Natural killer cell (primary cell): ENCODE results near the gene MYL10. TPM values are rescaled to one million over a fixed set of nuclear protein-coding genes. Genes with fewer than 3 reads are reported as not detected.

Experiments used
- ATAC-seq, 3 donors: fragments of 150-1000 bp in 2 of 3; fragments of 200-7000 bp in 1 of 3; cut with Tn5 transposase; 1 replicate in 1 of 3; 2 replicates in 2 of 3; pipeline ENCODE4 v1.10.0; 2021; ENCODE audit warnings: mild to moderate bottlenecking in 2 of 3, moderate library complexity in 2 of 3
- DNase-seq, 2 donors: peaks; one replicate each; pipeline versions ENCODE4 v3.0.0 to v3.0.0-alpha.2; 2013 to 2021; ENCODE audit warnings: mixed read lengths in 1 of 2
- H3K27ac ChIP-seq: one replicate; pipeline ENCODE4 v1.5.1; 2013; ENCODE audit warnings: mild to moderate bottlenecking, low read length
- H3K27me3 ChIP-seq: one replicate; pipeline ENCODE4 v1.6.1; 2013; ENCODE audit warnings: low read length; ENCODE audit not compliant: control insufficient read depth, insufficient read depth
- H3K36me3 ChIP-seq: one replicate; pipeline ENCODE4 v1.6.1; 2013; ENCODE audit warnings: low read length; ENCODE audit not compliant: control insufficient read depth, insufficient read depth
- H3K4me1 ChIP-seq: one replicate; pipeline ENCODE4 v1.6.1; 2013; ENCODE audit warnings: low read length; ENCODE audit not compliant: control insufficient read depth, insufficient read depth
- H3K4me3 ChIP-seq: one replicate; pipeline ENCODE4 v1.5.1; 2013; ENCODE audit warnings: low read length
- H3K9me3 ChIP-seq: one replicate; pipeline ENCODE4 v1.6.1; 2013; ENCODE audit warnings: low read length; ENCODE audit not compliant: control insufficient read depth, insufficient read depth
- H3K27ac Mint-ChIP-seq, 2 donors: one replicate each; pipeline ENCODE4 v1.8.0; 2022; ENCODE audit warnings: mild to moderate bottlenecking in 2 of 2, mixed read lengths in 2 of 2, moderate library complexity in 1 of 2
- H3K27me3 Mint-ChIP-seq, 2 donors: one replicate each; pipeline ENCODE4 v1.8.0; 2022; ENCODE audit warnings: low read depth in 2 of 2, mixed read lengths in 2 of 2
- H3K36me3 Mint-ChIP-seq: one replicate; pipeline ENCODE4 v1.8.0; 2022; ENCODE audit warnings: mixed read lengths
- H3K4me1 Mint-ChIP-seq, 2 donors: one replicate each; pipeline ENCODE4 v1.8.0; 2022; ENCODE audit warnings: mixed read lengths in 2 of 2
- H3K4me3 Mint-ChIP-seq: one replicate; pipeline ENCODE4 v1.8.0; 2022; ENCODE audit warnings: mild to moderate bottlenecking, moderate library complexity, mixed read lengths
- H3K9me3 Mint-ChIP-seq, 2 donors: one replicate each; pipeline ENCODE4 v1.8.0; 2022; ENCODE audit warnings: mixed read lengths in 2 of 2
- WGBS: methylation state at CpG from one replicate; pipeline ENCODE4 v1.1.7; 2013; ENCODE audit warnings: missing lambda C conversion rate; ENCODE audit not compliant: insufficient coverage; 5-methylcytosine and 5-hydroxymethylcytosine counted together
- intact Hi-C: fragments of 100-400 bp; cut with micrococcal nuclease; formaldehyde crosslinking; loops from one replicate; pipeline ENCODE4 v1.14.2; 2022
- total RNA-seq, 4 donors: library from RNA; stranded (reverse); fragments of 120-200 nt in 1 of 4; gene quantifications; one replicate each; pipeline versions ENCODE4 v1.2.3 to v1.2.4, GENCODE V29; 2013 to 2022
- TF ChIP-seq, protein P1 (sequence below): fragments of 200-600 bp; IDR thresholded peaks from one replicate; pipeline ENCODE4 v1.8.0; 2022; ENCODE audit warnings: antibody characterized with exemption

MYL10 gene
- total RNA-seq, 3 donors from 2014 or later (not counting 1 experiment from before 2014, with no cell fraction given) = not detected

DNA sequence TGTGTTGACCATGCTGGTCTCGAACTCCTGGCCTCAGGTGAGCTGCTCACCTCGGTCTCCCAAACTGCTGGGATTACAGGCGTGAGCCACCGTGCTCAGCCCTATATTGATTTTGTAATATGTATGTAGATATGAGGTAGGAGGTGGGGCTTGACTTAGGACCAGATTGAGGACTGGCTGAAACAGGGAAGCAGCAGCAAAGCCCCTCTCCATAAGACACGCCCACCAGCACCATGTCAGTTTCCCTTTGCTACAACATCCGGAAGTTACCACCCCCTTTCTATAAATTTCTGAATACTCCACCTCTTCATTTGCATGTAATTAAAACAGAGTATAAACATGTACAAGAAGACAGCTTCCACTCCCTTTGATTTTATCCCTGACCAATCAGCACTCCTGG lies 47.9 kb upstream of the MYL10 start:
- Histone ChIP-seq H3K27ac (no peak overlapping the region), H3K27me3 (no peaks in the 10 kb centered on the region), H3K36me3 (no peaks in the 10 kb centered on the region), H3K4me1 (no peaks in the 10 kb centered on the region), H3K4me3 (no peak overlapping the region), H3K9me3 (no peaks in the 10 kb centered on the region)
- TF ChIP-seq, protein P1, sequence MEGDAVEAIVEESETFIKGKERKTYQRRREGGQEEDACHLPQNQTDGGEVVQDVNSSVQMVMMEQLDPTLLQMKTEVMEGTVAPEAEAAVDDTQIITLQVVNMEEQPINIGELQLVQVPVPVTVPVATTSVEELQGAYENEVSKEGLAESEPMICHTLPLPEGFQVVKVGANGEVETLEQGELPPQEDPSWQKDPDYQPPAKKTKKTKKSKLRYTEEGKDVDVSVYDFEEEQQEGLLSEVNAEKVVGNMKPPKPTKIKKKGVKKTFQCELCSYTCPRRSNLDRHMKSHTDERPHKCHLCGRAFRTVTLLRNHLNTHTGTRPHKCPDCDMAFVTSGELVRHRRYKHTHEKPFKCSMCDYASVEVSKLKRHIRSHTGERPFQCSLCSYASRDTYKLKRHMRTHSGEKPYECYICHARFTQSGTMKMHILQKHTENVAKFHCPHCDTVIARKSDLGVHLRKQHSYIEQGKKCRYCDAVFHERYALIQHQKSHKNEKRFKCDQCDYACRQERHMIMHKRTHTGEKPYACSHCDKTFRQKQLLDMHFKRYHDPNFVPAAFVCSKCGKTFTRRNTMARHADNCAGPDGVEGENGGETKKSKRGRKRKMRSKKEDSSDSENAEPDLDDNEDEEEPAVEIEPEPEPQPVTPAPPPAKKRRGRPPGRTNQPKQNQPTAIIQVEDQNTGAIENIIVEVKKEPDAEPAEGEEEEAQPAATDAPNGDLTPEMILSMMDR = no peak
- WGBS = 84% methylated on average over 6 of the region's 6 CpGs
- Mint-ChIP-seq H3K27ac (no peak overlapping the region), H3K4me3 (no peak overlapping the region), H3K36me3 (no peaks in the 10 kb centered on the region), H3K9me3 (no peaks in the 10 kb centered on the region), H3K27me3 (no peaks in the 10 kb centered on the region), H3K4me1 (no peaks in the 10 kb centered on the region)
- ATAC-seq (no peak), DNase-seq (no peak)
- intact Hi-C loops = no loop called here

DNA sequence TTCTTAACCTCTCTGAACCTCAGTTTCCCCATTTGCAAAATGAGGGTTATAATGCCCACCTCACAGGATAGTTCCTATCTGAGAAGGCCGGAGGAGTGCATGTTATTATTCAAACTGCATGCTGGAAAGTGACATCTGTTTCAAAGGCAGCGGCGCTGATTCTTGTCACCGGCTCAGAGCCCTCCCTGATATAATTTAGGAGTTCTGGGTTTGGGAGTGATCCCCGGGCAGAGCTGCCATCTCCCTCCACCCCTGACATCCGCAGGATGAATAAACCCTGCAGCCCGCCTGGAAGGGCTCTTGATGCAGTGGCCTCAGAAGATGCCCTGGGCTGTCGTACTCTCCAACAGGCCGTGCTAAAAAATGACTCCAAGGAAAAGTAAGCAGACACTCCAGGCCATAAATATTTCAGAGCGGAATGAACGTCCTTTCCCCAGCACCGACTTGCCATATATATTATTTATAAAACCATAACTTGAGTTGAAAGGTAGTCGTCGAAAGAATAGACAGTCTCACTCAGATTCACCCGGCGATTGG lies 47.0 kb upstream of the MYL10 start:
- ATAC-seq (no peak), DNase-seq (no peak)
- intact Hi-C loops = no loop called here
- Histone ChIP-seq H3K27me3 (no peaks in the 10 kb centered on the region), H3K4me1 (no peaks in the 10 kb centered on the region), H3K36me3 (no peaks in the 10 kb centered on the region), H3K4me3 (no peak overlapping the region), H3K27ac (no peak overlapping the region), H3K9me3 (no peaks in the 10 kb centered on the region)
- no peaks in the 10 kb centered on the region for H3K4me1 Mint-ChIP-seq
- WGBS = 95% methylated on average over 13 of the region's 16 CpGs
- H3K9me3 Mint-ChIP-seq = no peaks in the 10 kb centered on the region
- H3K4me3 Mint-ChIP-seq = no peak overlapping the region
- no peaks in the 10 kb centered on the region for H3K36me3 Mint-ChIP-seq
- no peak overlapping the region for H3K27ac Mint-ChIP-seq
- TF ChIP-seq, protein P1 = no peak
- H3K27me3 Mint-ChIP-seq = no peaks in the 10 kb centered on the region

DNA sequence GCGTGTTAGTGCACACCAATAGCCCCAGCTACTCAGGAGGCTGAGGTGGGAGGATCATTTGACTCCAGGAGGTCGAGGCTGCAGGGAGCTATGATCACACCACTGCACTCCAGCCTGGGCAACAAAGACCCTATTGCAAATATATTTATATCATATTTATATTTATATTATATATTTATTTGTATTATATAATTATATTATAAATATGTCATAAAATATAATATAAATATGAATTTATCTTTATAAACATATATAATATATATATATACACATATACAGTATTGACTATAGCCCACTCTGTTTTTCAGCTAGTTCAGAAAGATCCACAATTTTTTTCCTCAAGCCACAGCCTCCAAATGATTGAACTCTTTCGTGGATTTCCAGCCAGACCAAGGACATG lies 45.3 kb upstream of the MYL10 start:
- H3K9me3 Mint-ChIP-seq = no peaks in the 10 kb centered on the region
- H3K4me1 Mint-ChIP-seq = no peaks in the 10 kb centered on the region
- no peak for ATAC-seq
- Histone ChIP-seq H3K36me3 (no peaks in the 10 kb centered on the region), H3K27ac (no peak overlapping the region), H3K4me3 (no peak overlapping the region), H3K9me3 (no peaks in the 10 kb centered on the region), H3K27me3 (no peaks in the 10 kb centered on the region), H3K4me1 (no peaks in the 10 kb centered on the region)
- no peak overlapping the region for H3K4me3 Mint-ChIP-seq
- intact Hi-C loops = no loop called here
- H3K27ac Mint-ChIP-seq = no peak overlapping the region
- 75% methylated on average over 2 of the region's 3 CpGs for WGBS
- DNase-seq = no peak
- no peaks in the 10 kb centered on the region for H3K36me3 Mint-ChIP-seq
- no peaks in the 10 kb centered on the region for H3K27me3 Mint-ChIP-seq
- TF ChIP-seq, protein P1 = no peak

DNA sequence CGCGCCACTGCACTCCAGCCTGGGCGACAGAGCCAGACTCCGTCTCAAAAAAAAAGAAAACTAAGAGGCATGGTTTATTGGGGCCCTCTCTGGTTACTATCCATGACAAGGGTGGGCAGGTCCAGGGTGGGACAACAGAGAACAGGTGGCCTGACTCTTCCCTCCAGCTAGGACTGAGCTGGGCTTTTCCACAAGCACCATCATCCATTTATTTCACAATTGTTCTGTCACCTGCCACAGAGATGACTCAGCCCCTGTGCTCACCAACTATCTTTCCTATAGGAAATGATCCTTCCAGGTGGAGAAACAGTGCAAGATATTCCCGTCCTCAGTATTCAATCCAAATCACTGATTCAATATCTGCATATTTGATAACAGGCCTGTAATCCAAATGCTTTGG lies 44.9 kb upstream of the MYL10 start:
- Histone ChIP-seq H3K36me3 (no peaks in the 10 kb centered on the region), H3K4me1 (no peaks in the 10 kb centered on the region), H3K4me3 (no peak overlapping the region), H3K27me3 (no peaks in the 10 kb centered on the region), H3K9me3 (no peaks in the 10 kb centered on the region), H3K27ac (no peak overlapping the region)
- intact Hi-C loops = no loop called here
- no peak overlapping the region for H3K4me3 Mint-ChIP-seq
- DNase-seq (no peak), ATAC-seq (no peak)
- TF ChIP-seq, protein P1 = no peak
- H3K9me3 Mint-ChIP-seq = no peaks in the 10 kb centered on the region
- no peaks in the 10 kb centered on the region for H3K27me3 Mint-ChIP-seq
- 87% methylated on average over 5 of the region's 5 CpGs for WGBS
- H3K4me1 Mint-ChIP-seq = no peaks in the 10 kb centered on the region
- H3K27ac Mint-ChIP-seq = no peak overlapping the region
- H3K36me3 Mint-ChIP-seq = no peaks in the 10 kb centered on the region
